GM19463 (cell line): ENCODE measurements around the gene SLC35E4.
"Not testable (repeated sequence)": the region's sequence is repeated elsewhere in the genome, so short reads cannot be mapped to it uniquely, and the experiment has no call there.

ENCODE experiments used
- ATAC-seq: cut with Tn5 transposase; IDR thresholded peaks from one replicate; pipeline ENCODE4 v1.9.1; 2021; ENCODE audit warnings: mild to moderate bottlenecking, moderate library complexity; ENCODE audit not compliant: unreplicated experiment

SLC35E4 gene

GRCh38 chr22:30649430-30650007 lies 13.9 kb downstream of the SLC35E4 start:
- ATAC-seq = peak; percentile 94

- ATAC-seq = no peak
Observed at GRCh38 chr22:30650508-30651116, 15.0 kb downstream of the SLC35E4 start.

GRCh38 chr22:30652852-30653251 lies 17.3 kb downstream of the SLC35E4 start:
- ATAC-seq = no peak

GRCh38 chr22:30654361-30654760 lies 18.8 kb downstream of the SLC35E4 start:
- ATAC-seq = no peak

GRCh38 chr22:30655532-30655931 lies 20.0 kb downstream of the SLC35E4 start:
- no peak for ATAC-seq

- no peak for ATAC-seq
Observed at GRCh38 chr22:30662040-30662439, 26.5 kb downstream of the SLC35E4 start.

- no peak for ATAC-seq
Observed at GRCh38 chr22:30664798-30665197, 29.2 kb downstream of the SLC35E4 start.

GRCh38 chr22:30665266-30665665 lies 29.7 kb downstream of the SLC35E4 start:
- no peak for ATAC-seq

- ATAC-seq = no peak
Observed at GRCh38 chr22:30665786-30666185, 30.2 kb downstream of the SLC35E4 start.

- no peak for ATAC-seq
Observed at GRCh38 chr22:30667107-30667493, 31.5 kb downstream of the SLC35E4 start.

GRCh38 chr22:30667494-30668385 lies 32.2 kb downstream of the SLC35E4 start, which contains the start of gene DUSP18:
Gene DUSP18 (minus strand): TSS chr22:30667875. CDS start chr22:30664003, 3,872 bp downstream.
- ATAC-seq = peak; percentile 91

GRCh38 chr22:30668386-30668710 lies 32.8 kb downstream of the SLC35E4 start:
- no peak for ATAC-seq

GRCh38 chr22:30671071-30671470 lies 35.5 kb downstream of the SLC35E4 start:
- ATAC-seq = no peak

- no peak for ATAC-seq
Observed at GRCh38 chr22:30673136-30673535, 37.6 kb downstream of the SLC35E4 start.

GRCh38 chr22:30674482-30674881 lies 38.9 kb downstream of the SLC35E4 start:
- ATAC-seq = no peak

- ATAC-seq = no peak
Observed at GRCh38 chr22:30675436-30675835, 39.9 kb downstream of the SLC35E4 start.

- not testable (repeated sequence) for ATAC-seq
Observed at GRCh38 chr22:30676565-30676964, 41.0 kb downstream of the SLC35E4 start.

GRCh38 chr22:30679895-30680690 lies 44.5 kb downstream of the SLC35E4 start:
- ATAC-seq = not testable (repeated sequence)

- no peak for ATAC-seq
Observed at GRCh38 chr22:30680991-30681770, 45.6 kb downstream of the SLC35E4 start.

- no peak for ATAC-seq
Observed at GRCh38 chr22:30681831-30682230, 46.2 kb downstream of the SLC35E4 start.
